OCI-LY3 (cell line): ENCODE data around the gene SLC39A3.

Experiments
- CTCF ChIP-seq: fragments of 200-600, 300-600 bp; sonication (generic); IDR thresholded peaks from 2 replicates; pipeline ENCODE4 v1.5.1; 2014; ENCODE audit warnings: antibody characterized with exemption, low read length, low read depth
- EZH2phosphoT487 ChIP-seq: fragments of 200-600 bp; shearing (Covaris generic); IDR thresholded peaks from 2 replicates; pipeline ENCODE4 v1.6.1; 2018; ENCODE audit warnings: antibody characterized with exemption, mixed run types, low read depth

- TF ChIP-seq CTCF (no peak), EZH2phosphoT487 (no peak)
These were observed 5.1 kb downstream of the SLC39A3 start for GRCh38 chr19:2734589-2735288.
